ENCODE data around the gene ARHGEF18. TPM values are rescaled to one million over a fixed set of nuclear protein-coding genes. Genes with fewer than 3 reads are reported as not detected.
"Not testable (repeated sequence)": the region's sequence is repeated elsewhere in the genome, so short reads cannot be mapped to it uniquely, and the experiment has no call there.

ARHGEF18 gene
- total RNA-seq, 1 donor from 2014 or later = 12.0 TPM

DNA sequence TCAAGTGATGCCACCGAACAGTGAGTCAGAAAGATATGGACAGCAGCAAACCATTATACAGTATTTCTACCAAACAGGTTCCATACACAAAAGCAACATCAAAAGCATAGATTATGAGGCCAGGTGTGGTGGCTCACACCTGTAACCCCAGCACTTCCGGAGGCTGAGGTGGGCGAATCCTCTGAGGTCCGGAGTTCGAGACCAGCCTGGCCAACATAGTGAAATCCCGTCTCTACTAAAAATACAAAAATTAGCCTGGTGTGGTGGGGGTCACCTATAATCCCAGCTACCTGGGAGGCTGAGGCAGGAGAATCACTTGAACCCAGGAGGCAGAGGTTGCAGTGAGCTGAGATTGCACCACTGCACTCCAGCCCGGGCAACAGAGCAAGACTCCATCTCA, 1.7 kb upstream of the ARHGEF18 start:
- H3K9ac ChIP-seq (ENCODE audit: low read depth in 1 of 3, low read length in 3 of 3) = not testable (repeated sequence)

DNA sequence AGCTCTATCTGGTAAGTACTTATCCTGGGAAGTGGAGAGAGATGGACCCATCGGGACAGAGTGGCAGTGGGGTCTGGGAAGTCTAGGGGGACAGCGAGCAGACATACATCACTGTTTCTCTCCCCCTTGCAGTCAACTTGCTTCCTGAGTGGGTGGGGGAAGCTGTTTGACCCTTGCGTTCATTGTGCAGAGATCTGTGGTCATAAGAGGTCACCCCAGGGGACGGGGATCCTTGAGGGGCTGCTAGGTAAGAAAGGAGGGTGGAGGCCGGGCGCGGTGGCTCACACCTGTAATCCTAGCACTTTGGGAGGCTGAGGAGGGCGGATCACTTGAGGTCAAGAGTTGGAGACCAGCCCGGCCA, 474 bp downstream of the ARHGEF18 start:
- H3K4me1 ChIP-seq (ENCODE audit: control insufficient read depth in 3 of 3, insufficient read depth in 3 of 3, low read length in 3 of 3) = no peaks in the 10 kb centered on the region
- H3K9ac ChIP-seq (ENCODE audit: low read depth in 1 of 3, low read length in 3 of 3) = no peak overlapping the region
- peaks cover 8 to 10% (median 9%) of the 10 kb centered on the region in 3 donors for H3K27me3 ChIP-seq (ENCODE audit: control insufficient read depth in 3 of 3, insufficient read depth in 3 of 3, low read length in 3 of 3)
- H3K27ac ChIP-seq (ENCODE audit: low read depth, low read length) = no peak overlapping the region
- H3K36me3 ChIP-seq (ENCODE audit: control insufficient read depth in 3 of 3, insufficient read depth in 3 of 3, low read length in 3 of 3) = no peaks in the 10 kb centered on the region
- no peak overlapping the region for H3K4me3 ChIP-seq (ENCODE audit: low read length in 3 of 3)
- no peaks in the 10 kb centered on the region for H3K9me3 ChIP-seq (ENCODE audit: control insufficient read depth in 3 of 3, low read length in 3 of 3)

More for the DNA sequence above, 1.7 kb upstream of the ARHGEF18 start:
- not testable (repeated sequence) for H3K4me1 ChIP-seq (ENCODE audit: control insufficient read depth in 3 of 3, insufficient read depth in 3 of 3, low read length in 3 of 3); H3K4me3 ChIP-seq (ENCODE audit: low read length in 3 of 3); H3K27ac ChIP-seq (ENCODE audit: low read depth, low read length); H3K9me3 ChIP-seq (ENCODE audit: control insufficient read depth in 3 of 3, low read length in 3 of 3); H3K27me3 ChIP-seq (ENCODE audit: control insufficient read depth in 3 of 3, insufficient read depth in 3 of 3, low read length in 3 of 3); H3K36me3 ChIP-seq (ENCODE audit: control insufficient read depth in 3 of 3, insufficient read depth in 3 of 3, low read length in 3 of 3)

DNA sequence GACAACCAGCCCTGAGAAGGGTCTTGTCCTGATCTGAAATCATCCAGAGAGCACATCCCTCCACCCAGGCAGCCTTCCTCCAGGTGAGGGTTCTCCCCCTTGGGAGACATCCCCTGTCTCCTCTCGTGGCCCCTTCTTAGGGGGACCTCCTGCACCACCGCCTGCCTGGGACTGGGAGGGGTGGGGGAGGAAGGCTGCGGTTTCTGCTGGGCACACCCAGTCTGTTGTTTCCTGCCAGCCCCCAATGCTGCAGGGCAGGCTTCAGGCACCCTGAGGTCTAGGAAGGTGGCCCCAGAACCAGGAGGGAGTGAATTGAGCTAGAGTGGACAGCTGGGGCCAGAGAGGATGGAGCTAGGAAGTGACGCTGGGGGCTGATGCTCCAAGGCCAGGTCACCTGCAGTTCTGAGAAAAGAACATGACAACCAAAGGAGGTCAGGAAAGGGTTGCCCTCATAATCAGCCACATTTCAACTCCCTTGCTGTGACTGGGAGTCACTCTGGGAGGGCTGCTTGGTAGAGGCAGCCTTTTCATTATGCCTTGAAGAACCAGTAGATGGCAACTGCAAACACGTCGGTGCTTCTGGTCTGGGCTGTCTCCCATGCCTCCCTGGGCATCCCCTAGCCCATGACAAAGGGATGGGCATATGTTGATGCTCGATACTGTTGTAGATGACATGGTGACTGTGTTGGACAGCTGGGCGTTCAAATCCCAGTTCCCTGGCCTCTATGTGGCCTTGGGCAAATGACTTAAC, 1.4 kb downstream of the ARHGEF18 start:
- Histone ChIP-seq H3K27ac (ENCODE audit: low read depth, low read length) (no peak overlapping the region), H3K36me3 (ENCODE audit: control insufficient read depth in 3 of 3, insufficient read depth in 3 of 3, low read length in 3 of 3) (no peaks in the 10 kb centered on the region), H3K4me3 (ENCODE audit: low read length in 3 of 3) (no peak overlapping the region), H3K9ac (ENCODE audit: low read depth in 1 of 3, low read length in 3 of 3) (no peak overlapping the region), H3K9me3 (ENCODE audit: control insufficient read depth in 3 of 3, low read length in 3 of 3) (no peaks in the 10 kb centered on the region), H3K4me1 (ENCODE audit: control insufficient read depth in 3 of 3, insufficient read depth in 3 of 3, low read length in 3 of 3) (no peaks in the 10 kb centered on the region), H3K27me3 (ENCODE audit: control insufficient read depth in 3 of 3, insufficient read depth in 3 of 3, low read length in 3 of 3) (peaks cover 5 to 11% (median 8%) of the 10 kb centered on the region in 3 donors)

DNA sequence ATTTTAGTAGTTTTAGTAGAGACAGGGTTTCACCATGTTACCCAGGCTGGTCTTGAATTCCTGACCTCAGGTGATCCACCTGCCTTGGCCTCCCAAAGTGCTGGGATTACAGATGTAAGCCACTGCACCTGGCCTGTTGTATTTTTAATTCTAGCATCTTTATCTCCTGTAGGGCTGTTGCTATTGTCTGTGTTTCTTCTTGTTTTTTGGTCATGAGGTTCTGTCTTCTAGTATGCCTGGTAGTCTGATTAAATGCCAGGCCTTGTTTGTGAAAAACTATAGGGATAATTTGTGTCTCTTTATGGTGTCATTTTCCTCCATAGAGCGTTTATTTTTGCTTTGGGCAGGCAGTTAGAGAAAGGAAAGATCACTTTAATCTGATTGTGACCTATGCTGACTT, 3.1 kb downstream of the ARHGEF18 start:
- Histone ChIP-seq H3K9ac (ENCODE audit: low read depth in 1 of 3, low read length in 3 of 3) (no peak overlapping the region), H3K4me1 (ENCODE audit: control insufficient read depth in 3 of 3, insufficient read depth in 3 of 3, low read length in 3 of 3) (no peaks in the 10 kb centered on the region), H3K9me3 (ENCODE audit: control insufficient read depth in 3 of 3, low read length in 3 of 3) (no peaks in the 10 kb centered on the region), H3K27me3 (ENCODE audit: control insufficient read depth in 3 of 3, insufficient read depth in 3 of 3, low read length in 3 of 3) (peaks cover 3 to 18% (median 3%) of the 10 kb centered on the region in 3 donors), H3K27ac (ENCODE audit: low read depth, low read length) (no peak overlapping the region), H3K4me3 (ENCODE audit: low read length in 3 of 3) (no peak overlapping the region), H3K36me3 (ENCODE audit: control insufficient read depth in 3 of 3, insufficient read depth in 3 of 3, low read length in 3 of 3) (no peaks in the 10 kb centered on the region)

DNA sequence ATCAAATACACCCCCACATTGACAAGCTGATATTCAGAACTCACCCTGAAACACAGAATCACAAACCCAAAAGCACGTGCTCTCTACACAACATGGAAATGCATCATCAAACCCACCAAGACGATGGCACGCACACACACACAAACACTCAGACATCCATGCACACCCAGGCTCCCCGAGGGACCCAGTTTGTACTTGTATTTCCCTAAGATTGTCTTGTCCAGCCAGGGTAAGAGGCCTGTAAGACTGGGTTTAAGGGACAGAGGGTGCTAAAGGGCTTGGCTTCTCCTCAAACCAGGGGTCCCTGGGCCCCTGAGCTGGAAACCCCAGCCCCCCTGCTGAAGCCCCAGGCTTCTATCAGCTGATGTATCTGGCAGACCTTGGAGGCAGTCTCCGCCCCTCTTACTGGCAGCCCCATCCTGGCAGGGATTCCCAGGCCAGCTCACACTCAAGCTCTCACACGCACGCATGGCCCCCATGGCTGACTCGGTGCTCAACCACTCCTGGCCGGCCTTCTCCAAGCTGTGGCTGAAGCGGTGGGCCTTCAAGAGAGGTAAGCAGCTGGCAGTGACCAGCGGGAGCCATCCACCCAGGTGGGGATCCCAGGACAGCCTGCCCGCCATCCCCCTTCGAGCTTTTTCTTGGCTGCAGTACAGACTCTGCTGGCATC, 6.5 kb downstream of the ARHGEF18 start:
- Histone ChIP-seq H3K27me3 (ENCODE audit: control insufficient read depth in 3 of 3, insufficient read depth in 3 of 3, low read length in 3 of 3) (peaks cover 3 to 25% (median 11%) of the 10 kb centered on the region in 3 donors), H3K9ac (ENCODE audit: low read depth in 1 of 3, low read length in 3 of 3) (no peak overlapping the region), H3K27ac (ENCODE audit: low read depth, low read length) (no peak overlapping the region), H3K4me1 (ENCODE audit: control insufficient read depth in 3 of 3, insufficient read depth in 3 of 3, low read length in 3 of 3) (no peaks in the 10 kb centered on the region), H3K36me3 (ENCODE audit: control insufficient read depth in 3 of 3, insufficient read depth in 3 of 3, low read length in 3 of 3) (no peaks in the 10 kb centered on the region), H3K9me3 (ENCODE audit: control insufficient read depth in 3 of 3, low read length in 3 of 3) (no peaks in the 10 kb centered on the region), H3K4me3 (ENCODE audit: low read length in 3 of 3) (no peak overlapping the region)

DNA sequence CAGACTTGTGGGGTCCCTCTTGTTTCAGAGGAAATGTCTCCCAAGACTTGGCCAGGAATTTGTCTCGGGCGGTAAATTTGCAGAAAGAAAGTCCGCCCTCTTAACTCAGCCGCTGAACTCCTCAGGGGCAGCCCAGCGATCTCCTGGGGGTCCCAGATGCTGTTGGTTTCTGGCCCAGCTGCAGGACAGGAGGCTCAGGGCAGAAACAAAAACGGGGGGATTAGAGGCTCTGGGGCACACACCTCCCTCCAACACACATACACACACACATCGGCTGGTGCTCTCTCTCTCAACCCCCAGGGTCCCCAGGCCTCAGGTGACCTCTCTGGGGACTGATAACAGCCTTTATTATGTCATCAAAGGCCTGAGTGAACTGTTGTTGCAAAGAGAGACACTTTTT, 7.1 kb downstream of the ARHGEF18 start:
- Histone ChIP-seq H3K36me3 (ENCODE audit: control insufficient read depth in 3 of 3, insufficient read depth in 3 of 3, low read length in 3 of 3) (no peaks in the 10 kb centered on the region), H3K27me3 (ENCODE audit: control insufficient read depth in 3 of 3, insufficient read depth in 3 of 3, low read length in 3 of 3) (peaks cover 3 to 25% (median 11%) of the 10 kb centered on the region in 3 donors), H3K9me3 (ENCODE audit: control insufficient read depth in 3 of 3, low read length in 3 of 3) (no peaks in the 10 kb centered on the region), H3K27ac (ENCODE audit: low read depth, low read length) (no peak overlapping the region), H3K4me1 (ENCODE audit: control insufficient read depth in 3 of 3, insufficient read depth in 3 of 3, low read length in 3 of 3) (no peaks in the 10 kb centered on the region), H3K9ac (ENCODE audit: low read depth in 1 of 3, low read length in 3 of 3) (no peak overlapping the region), H3K4me3 (ENCODE audit: low read length in 3 of 3) (no peak overlapping the region)

DNA sequence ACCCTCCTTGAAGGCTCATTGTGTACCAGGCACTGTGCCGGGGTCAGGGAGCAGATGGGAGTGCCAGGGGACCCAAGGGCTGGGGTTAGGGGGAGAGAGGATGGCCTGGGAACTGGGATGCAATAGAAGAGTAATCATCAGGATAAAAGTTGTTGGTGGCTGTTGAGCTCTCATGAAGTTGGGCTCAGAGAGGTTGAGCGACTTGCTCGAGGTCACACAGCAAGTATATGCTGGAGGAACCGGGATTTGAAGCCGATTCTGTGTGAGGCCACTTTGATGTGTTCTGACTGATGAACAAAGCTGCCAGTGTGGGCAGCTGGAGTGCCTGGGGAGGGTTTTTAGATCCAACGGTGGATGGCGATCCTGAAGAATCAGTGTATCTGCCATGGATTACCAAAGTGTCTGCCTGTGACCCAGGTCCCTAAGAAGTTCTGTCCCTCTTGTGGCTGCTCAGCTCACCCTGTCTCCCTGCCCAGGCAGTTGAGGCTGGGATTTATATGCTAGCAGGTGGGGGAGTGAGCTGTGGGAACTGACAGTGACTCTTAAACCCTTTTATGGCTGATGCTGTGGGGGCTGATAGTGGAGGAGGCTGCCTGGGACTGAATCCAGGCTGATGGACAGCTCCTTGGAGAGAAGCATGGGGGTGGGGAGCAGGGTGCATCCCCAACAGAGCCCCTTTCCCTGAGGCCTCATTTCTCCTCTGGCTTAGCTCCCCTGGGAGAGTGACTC, 8.3 kb downstream of the ARHGEF18 start:
- no peak overlapping the region for H3K27ac ChIP-seq (ENCODE audit: low read depth, low read length)
- H3K4me3 ChIP-seq (ENCODE audit: low read length in 3 of 3) = no peak overlapping the region
- peaks cover 3 to 25% (median 11%) of the 10 kb centered on the region in 3 donors for H3K27me3 ChIP-seq (ENCODE audit: control insufficient read depth in 3 of 3, insufficient read depth in 3 of 3, low read length in 3 of 3)
- no peak overlapping the region for H3K9ac ChIP-seq (ENCODE audit: low read depth in 1 of 3, low read length in 3 of 3)
- H3K9me3 ChIP-seq (ENCODE audit: control insufficient read depth in 3 of 3, low read length in 3 of 3) = no peaks in the 10 kb centered on the region
- no peaks in the 10 kb centered on the region for H3K4me1 ChIP-seq (ENCODE audit: control insufficient read depth in 3 of 3, insufficient read depth in 3 of 3, low read length in 3 of 3)
- H3K36me3 ChIP-seq (ENCODE audit: control insufficient read depth in 3 of 3, insufficient read depth in 3 of 3, low read length in 3 of 3) = no peaks in the 10 kb centered on the region

DNA sequence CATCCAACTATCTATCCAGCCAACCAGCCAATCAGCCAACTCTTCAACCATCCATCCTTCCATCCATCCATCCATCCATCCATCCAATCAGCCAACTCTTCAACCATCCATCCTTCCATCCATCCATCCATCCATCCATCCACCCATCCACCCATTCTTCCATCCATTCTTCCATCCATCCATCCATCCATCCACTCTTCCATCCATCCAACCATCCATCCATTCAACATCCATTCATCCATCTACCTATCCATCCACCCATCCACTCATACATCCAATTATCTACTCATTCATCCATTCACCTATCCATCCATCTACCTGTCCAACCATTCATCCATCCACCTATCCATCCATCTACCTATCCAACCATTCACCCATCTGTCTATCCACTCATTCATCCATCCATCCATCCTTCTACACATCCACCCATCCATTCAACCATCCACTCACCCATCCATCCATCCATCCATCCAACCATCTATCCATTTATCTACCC, 9.4 kb downstream of the ARHGEF18 start:
- no peaks in the 10 kb centered on the region for H3K9me3 ChIP-seq (ENCODE audit: control insufficient read depth in 3 of 3, low read length in 3 of 3)
- no peak overlapping the region for H3K27ac ChIP-seq (ENCODE audit: low read depth, low read length)
- H3K36me3 ChIP-seq (ENCODE audit: control insufficient read depth in 3 of 3, insufficient read depth in 3 of 3, low read length in 3 of 3) = no peaks in the 10 kb centered on the region
- peaks cover 3 to 30% (median 11%) of the 10 kb centered on the region in 3 donors for H3K27me3 ChIP-seq (ENCODE audit: control insufficient read depth in 3 of 3, insufficient read depth in 3 of 3, low read length in 3 of 3)
- no peak overlapping the region for H3K4me3 ChIP-seq (ENCODE audit: low read length in 3 of 3)
- H3K9ac ChIP-seq (ENCODE audit: low read depth in 1 of 3, low read length in 3 of 3) = no peak overlapping the region
- no peaks in the 10 kb centered on the region for H3K4me1 ChIP-seq (ENCODE audit: control insufficient read depth in 3 of 3, insufficient read depth in 3 of 3, low read length in 3 of 3)

DNA sequence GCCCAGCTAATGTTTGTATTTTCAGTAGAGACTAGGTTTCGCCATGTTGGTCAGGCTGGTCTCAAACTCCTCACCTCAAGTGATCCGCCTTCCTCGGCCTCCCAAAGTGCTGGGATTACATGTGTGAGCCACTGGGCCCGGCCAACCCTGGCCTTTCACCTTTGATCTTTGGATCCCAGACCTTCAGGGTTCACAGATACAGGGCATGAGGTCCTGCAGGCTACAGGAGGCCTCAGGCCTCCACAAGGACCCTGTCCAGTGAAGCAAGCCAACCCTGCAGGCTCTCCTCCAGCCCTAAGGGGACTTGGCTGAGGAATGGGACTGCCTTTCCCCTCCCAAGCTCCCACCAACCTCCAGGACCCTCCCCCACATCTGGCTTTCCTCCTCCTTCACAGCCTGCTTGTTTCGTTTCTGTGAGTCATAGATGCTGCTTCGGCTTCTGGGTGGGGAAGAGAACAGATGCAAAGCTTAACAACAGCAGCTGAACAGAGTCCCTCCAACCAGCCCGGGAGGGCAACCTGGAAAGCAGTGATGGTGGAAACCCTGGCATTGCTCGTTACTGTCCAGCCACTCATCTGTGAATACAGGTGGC, 11.8 kb downstream of the ARHGEF18 start:
- Histone ChIP-seq H3K9me3 (ENCODE audit: control insufficient read depth in 3 of 3, low read length in 3 of 3) (no peaks in the 10 kb centered on the region), H3K4me1 (ENCODE audit: control insufficient read depth in 3 of 3, insufficient read depth in 3 of 3, low read length in 3 of 3) (no peaks in the 10 kb centered on the region), H3K9ac (ENCODE audit: low read depth in 1 of 3, low read length in 3 of 3) (no peak overlapping the region), H3K36me3 (ENCODE audit: control insufficient read depth in 3 of 3, insufficient read depth in 3 of 3, low read length in 3 of 3) (no peaks in the 10 kb centered on the region), H3K4me3 (ENCODE audit: low read length in 3 of 3) (no peak overlapping the region), H3K27me3 (ENCODE audit: control insufficient read depth in 3 of 3, insufficient read depth in 3 of 3, low read length in 3 of 3) (peaks cover 0 to 25% (median 9%) of the 10 kb centered on the region in 3 donors), H3K27ac (ENCODE audit: low read depth, low read length) (no peak overlapping the region)
